Dedifferentiated amniotic fluid mesenchymal stem cell (primary cell): ENCODE data around the gene SMIM15.

ENCODE experiments used
- DNase-seq: peaks from one replicate; pipeline ENCODE4 v3.0.0-alpha.2; 2016; ENCODE audit errors: extremely low spot score

The SMIM15 gene

DNA sequence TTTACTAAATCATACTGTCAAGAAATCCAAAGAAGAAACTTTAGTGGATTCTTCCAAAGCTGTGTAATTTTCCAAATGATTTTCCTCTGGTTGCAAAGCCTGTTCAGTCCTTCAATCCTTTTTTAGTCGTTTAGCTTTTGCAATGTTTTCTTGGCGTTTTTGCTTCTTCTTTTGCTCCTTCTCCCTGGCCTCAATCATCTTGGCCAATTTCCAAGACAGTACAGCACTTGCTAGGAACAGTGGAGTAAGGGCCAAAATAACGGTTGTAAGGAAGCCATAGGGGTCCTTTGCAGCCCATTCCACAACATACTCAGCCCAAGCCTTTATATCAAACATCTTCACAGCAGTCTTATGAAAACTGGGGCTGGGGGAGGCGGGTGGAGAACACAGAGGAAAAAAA lies 2.4 kb downstream of the SMIM15 start:
- DNase-seq, result no peak

DNA sequence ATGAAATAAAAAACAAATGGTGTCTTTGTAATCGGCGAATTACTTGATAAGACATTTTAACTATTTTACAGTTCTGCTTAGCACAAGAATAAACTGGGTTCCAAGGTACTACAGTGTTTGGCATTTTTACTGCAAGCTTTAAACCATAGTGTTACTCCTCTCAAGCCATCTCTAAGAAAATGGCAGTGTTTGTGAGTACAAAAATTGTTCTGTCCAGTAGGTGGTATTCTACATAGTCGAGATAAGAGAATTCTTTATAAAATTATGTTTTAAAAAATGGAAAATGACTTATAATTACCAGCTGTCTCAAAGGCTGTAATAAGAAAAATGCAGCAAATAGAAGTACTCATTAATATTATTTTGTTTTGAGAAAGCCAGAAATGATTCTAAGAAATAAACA lies 3.2 kb downstream of the SMIM15 start:
- DNase-seq, result no peak

DNA sequence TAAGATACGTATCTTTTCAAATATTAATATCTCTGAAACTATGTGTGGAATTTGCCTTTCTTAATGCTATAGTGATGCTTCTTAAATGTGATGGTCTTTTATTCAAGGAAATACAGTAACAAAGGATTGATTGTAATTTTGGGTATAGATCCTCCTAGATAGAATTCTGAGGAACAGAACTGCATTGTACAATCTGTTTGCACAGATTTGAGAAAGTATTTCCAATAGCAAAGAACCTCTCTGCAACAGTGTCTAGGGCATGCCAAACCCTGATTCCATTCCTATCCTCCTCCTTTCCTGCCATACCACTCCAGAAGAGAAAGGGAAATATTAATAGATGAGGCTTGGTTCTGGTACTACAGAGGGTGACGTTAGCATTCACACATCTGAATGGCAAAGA lies 10.4 kb downstream of the SMIM15 start:
- no peak for DNase-seq

DNA sequence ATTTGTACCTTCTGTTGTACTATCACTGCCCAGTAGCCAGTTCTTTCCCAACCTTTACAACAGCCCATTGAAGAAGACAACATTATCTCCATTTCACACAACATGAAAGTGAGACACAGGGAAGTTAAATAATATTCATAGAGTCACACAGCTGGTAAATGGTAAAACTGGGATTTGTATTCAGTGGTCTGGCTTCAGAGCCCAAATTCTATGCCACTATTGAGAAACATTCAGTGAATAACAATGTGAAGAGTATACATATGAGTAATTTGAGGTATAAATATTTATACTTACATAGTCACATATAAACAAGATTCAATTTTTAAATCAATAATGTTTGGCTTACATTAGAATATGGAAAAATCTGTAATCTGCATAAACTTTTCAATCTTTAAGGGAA lies 13.8 kb downstream of the SMIM15 start:
- DNase-seq, result no peak

DNA sequence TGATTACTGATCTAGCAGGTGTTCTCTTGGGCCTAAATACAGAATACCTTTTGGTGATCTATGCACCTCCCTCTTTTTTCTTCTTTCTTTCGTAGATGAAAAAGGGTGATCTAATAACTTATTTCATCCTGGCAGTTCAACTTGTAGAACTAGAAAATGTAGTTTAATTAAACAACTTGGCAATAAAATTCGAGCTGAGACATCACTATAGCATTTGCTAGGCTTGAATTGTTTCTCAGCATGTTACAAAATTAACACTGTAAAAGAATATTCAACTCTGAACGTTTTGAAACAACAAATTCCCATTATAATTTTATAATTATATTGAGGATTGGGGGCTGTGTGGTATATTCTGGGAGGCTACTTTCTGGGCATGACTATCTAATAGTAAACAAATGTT lies 19.5 kb downstream of the SMIM15 start:
- DNase-seq, result no peak

DNA sequence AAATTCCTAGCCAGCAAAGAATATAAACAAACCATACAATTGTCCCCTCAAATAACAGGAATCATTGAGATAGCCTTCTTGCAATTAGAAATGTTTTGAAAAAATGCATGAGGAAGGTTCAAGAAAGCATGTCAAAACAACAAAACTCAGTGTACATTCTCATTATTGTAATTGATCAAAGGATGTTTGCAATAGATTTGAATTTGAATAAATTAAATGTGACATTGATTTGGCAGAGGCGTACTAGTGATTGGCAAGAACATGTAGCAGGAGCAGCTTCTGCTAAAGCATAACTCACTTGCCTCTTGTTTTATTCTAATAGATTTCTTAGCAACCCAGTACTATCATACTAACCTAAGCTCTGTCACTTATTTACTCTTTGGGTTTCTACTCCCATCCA lies 19.9 kb downstream of the SMIM15 start:
- DNase-seq, result no peak

DNA sequence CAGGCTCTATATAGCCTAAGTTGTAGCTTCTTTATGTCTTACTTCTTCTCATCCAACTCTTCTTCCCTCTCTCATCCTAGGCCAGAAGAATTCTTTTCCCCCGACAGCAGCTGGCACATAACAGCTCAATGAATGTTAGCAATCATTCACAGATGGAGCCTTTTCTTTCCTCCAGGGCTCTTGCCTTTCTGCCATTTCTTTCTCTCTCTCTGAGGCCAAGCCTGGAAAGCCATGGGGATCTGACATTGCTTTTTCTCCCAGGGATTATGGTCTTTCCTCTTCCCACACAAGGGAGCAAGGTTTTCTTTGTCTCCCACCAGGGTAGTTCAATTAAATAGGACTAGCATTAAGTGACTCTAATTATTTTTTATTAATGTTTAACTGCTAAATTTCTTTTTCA lies 20.5 kb downstream of the SMIM15 start:
- DNase-seq, result no peak

DNA sequence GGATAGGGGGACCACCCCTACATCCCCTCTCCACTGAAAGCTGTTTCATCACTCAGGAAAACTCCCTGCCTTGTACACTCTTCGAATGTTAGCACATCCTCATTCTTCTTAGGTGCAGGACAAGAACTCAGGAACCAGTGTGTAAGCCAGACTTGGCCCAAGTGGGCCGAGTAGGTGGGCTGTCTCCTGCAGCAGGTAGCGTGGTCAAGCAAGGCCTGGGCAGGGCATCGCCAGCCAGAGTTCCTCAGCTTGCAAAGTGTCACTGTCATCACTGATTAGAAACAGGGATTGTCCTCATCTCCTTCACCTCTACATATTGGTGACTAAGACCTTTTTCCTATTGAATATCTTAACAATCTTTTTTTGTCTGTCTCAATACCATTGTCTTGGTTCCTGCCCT lies 22.3 kb downstream of the SMIM15 start:
- DNase-seq, result no peak

DNA sequence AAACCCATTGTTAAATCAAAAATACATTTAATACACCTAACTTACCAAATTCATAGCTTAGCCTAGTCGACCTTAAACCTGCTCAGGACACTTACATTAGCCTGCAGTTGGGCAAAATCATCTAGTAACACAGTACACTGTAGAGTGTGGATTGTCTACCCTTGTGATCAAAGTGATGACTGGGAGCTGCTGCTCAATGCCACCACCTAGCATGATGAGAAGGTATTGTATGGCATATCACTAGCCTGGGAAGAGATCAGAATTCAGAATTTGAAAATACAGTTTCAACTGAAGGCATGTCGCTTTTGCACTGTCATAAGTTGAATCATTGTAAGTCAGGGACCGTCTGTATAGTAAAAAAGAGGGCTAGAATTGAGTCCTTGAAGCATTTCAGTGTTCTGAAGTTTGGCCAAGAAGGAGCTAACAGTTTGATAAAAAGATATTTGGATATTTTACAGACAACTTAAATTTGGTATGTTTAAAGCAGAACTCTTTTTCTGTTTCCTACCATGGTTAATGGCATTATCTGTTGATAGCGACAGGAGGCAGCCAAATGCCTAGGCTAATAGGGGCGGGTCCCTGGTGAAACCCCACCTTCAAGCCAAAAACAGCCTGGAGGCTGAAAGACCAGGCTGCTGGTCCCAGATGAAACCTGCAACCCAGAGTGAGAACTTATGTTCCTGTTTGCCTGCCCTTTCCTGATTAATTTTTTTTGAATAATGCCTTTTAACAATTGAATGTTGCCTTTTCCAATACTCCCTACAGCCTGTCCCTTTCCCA lies 23.0 kb downstream of the SMIM15 start:
- no peak for DNase-seq

DNA sequence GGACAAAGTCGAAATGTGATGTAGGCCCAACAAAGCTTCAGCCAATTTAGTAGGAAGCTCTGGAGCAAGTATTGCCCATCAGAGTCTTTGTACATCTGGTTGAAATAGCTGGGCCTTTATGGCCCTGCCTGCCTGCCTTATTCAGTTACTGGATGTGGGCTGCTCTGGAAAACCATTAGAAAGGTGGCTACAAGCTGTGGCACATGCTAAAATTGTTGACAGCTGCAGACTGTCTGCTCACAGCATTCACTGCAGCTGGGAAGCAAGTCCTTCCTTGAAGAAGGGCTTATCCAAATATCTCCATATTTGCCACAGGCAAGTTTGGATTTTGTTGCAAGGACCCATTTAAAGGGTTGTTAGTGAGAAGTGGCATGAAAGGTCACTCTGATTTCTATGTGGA lies 24.4 kb downstream of the SMIM15 start:
- no peak for DNase-seq

DNA sequence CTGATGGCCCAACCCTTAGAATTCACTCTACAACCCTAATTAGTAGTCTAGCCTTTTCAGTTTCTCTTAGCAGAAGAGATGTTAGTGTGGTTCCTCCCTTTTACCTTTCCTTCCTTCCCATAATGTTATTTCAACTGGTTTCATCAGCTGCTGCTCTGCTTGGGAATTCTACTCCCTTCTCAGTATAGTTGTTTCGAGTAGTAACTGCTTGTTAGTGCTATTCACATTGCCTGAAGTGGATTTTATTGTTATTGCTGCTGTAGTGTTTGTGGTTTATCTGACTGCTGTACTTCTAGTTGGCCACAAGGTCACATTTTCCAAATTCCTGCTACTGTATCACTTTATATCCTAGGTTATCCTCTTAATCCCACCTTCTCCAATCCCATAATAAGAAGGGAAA lies 29.7 kb downstream of the SMIM15 start:
- peak; percentile 45 for DNase-seq

DNA sequence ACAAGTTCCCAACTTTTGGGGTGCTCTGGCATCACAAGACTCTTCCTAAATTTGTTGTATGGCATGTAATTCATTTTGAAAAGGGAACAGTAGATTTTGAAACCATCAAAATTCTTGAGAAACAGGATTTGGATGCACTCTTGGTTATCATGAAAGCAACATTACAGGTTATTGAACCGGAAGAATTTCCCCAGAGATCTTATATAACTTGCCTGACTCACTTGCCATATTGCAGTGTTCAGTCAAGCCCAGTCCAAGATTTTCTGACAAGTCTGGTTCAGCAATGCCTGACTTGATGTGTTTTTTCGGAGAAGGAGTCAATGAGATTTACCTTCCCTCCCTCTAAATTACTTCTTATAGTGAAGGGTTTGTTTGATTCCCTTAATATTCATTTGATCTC lies 32.0 kb downstream of the SMIM15 start:
- DNase-seq, result no peak

DNA sequence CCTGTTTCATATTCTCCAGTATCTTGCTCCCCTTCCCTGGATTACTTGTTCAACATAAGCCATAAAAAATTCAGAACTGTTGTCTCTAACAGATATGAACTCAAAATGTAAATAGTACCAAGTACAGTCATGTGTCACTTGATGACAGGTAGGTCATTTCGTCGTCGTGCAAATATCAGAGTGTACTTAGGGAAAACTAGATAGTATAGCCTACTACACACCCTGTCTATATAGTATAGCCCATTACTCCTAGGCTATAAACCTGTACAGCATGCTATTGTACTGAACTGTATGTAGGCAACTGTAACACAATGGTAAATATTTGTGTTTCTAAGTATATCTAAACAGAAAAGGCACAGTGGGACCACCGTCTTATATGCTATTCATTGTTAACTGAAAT lies 39.1 kb downstream of the SMIM15 start:
- DNase-seq, result no peak

DNA sequence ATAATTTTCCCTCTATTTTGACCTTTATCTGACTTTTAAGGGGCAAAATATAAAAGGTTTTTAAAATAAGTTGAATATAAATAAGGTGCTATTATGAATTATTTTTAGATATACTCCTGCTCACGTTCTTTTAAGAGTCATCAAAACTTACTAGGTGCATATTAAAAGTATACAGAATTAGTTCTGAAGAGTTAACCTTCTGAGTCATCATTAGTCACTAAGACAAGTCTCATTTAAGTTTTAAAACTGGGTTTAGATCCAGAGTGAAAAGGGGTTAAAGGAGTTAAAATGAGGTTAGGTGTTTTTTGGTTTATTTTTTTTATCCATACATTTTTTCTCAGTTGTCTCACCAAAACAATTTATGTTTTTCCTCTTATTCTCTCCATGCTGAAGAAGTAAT lies 41.7 kb downstream of the SMIM15 start:
- no peak for DNase-seq

DNA sequence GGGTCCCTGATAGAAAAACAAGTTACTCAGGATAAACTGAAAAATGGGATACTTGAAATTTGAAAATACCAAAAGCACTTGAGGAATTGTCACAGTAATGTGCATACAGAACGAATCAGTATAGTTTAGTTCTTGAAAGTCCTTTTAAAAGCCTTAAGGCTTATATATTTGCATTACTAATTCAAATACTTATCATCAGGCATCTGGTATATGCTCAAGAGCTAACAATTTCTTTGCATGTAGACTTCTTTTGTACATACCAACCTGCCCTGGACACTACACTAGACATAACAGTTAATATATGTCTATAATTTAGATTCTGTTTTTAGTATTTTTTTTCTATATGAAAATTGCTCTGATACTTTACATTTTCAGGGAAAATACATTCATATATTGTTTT lies 43.2 kb downstream of the SMIM15 start:
- DNase-seq, result no peak

DNA sequence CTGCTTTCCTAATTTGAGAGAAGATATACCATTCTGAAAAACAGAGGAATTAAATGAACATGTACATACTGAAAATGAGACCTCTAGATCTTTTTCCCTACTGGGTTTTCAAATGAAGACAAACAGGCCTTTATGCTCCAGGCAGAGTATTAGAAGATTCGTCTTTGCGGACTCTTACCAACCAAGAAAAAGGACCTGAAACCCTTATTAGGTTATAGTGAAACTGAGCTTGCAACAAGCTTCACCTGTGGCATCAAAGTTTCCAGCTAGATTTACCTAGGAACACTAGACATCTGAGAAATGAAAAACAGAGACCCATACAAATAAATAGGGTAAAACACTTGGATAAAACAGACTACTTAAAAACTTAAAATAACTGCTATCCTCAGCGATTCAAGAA lies 46.3 kb downstream of the SMIM15 start:
- no peak for DNase-seq

DNA sequence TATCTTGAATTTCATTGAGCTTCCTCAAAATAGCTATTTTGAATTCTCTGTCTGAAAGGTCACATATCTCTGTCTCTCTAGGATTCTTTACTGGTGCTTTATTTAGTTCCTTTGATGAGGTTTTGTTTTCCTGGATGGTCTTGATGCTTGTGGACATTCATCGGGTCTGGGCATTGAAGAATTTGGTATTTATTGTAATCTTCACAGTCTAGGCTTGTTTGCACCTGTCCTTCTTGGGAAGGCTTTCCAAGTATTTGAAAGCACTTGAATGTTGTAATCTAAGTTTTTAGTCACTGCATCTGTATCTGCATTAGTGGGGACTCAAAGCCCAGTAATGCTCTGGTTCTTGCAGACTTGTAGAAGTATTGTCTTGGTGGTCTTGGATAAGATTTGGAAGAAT lies 47.8 kb downstream of the SMIM15 start:
- no peak for DNase-seq
